MM.1S (cell line): ENCODE data around the gene PIK3C3.

Experiments
- DNase-seq: peaks from one replicate; pipeline ENCODE4 v3.0.0-alpha.2; 2015
- H2AFZ ChIP-seq: fragments of 300-600 bp; sonication (generic); 2 replicates; pipeline ENCODE4 v1.6.0; 2016; ENCODE audit warnings: antibody characterized with exemption, low read length
- H3F3A ChIP-seq: fragments of 300-600 bp; sonication (generic); 2 replicates; pipeline ENCODE4 v1.6.1; 2016; ENCODE audit warnings: mild to moderate bottlenecking, antibody characterized with exemption, low read length, moderate library complexity, mixed read lengths; ENCODE audit not compliant: insufficient read depth
- H3K27ac ChIP-seq: fragments of 300-600 bp; sonication (generic); 2 replicates; pipeline ENCODE4 v1.5.1; 2016; ENCODE audit warnings: mild to moderate bottlenecking, low read length
- H3K27me3 ChIP-seq: fragments of 300-600 bp; sonication (generic); replicated peaks from 2 replicates; pipeline ENCODE4 v1.6.0; 2016; ENCODE audit warnings: low read length; ENCODE audit not compliant: insufficient read depth
- H3K36me3 ChIP-seq: fragments of 300-600 bp; sonication (generic); replicated peaks from 2 replicates; pipeline ENCODE4 v1.6.1; 2016; ENCODE audit warnings: mild to moderate bottlenecking, low read length, mixed read lengths; ENCODE audit not compliant: insufficient read depth
- H3K4me1 ChIP-seq: fragments of 300-600 bp; sonication (generic); 2 replicates; pipeline ENCODE4 v1.6.1; 2016; ENCODE audit warnings: low read length, mixed read lengths
- H3K4me2 ChIP-seq: fragments of 300-600 bp; sonication (generic); 2 replicates; pipeline ENCODE4 v1.6.0; 2016; ENCODE audit warnings: low read depth, low read length
- H3K4me3 ChIP-seq: fragments of 300-600 bp; sonication (generic); 2 replicates; pipeline ENCODE4 v1.5.1; 2016; ENCODE audit warnings: low read length, mixed read lengths
- H3K79me2 ChIP-seq: fragments of 300-600 bp; sonication (generic); 2 replicates; pipeline ENCODE4 v1.6.1; 2016; ENCODE audit warnings: mixed run types, low read length, mixed read lengths
- H3K9ac ChIP-seq: fragments of 300-600 bp; sonication (generic); 2 replicates; pipeline ENCODE4 v1.6.1; 2016; ENCODE audit warnings: low read length, mixed read lengths
- H3K9me2 ChIP-seq: fragments of 300-600 bp; sonication (generic); replicated peaks from 2 replicates; pipeline ENCODE4 v1.6.1; 2016; ENCODE audit warnings: mild to moderate bottlenecking, low read length, mixed read lengths; ENCODE audit not compliant: insufficient read depth
- H3K9me3 ChIP-seq: fragments of 300-600 bp; sonication (generic); replicated peaks from 2 replicates; pipeline ENCODE4 v1.6.1; 2016; ENCODE audit warnings: mild to moderate bottlenecking, low read length, mixed read lengths; ENCODE audit not compliant: insufficient read depth
- H4K20me1 ChIP-seq: fragments of 300-600 bp; sonication (generic); 2 replicates; pipeline ENCODE4 v1.6.1; 2016; ENCODE audit warnings: mild to moderate bottlenecking, low read length, moderate library complexity, mixed read lengths; ENCODE audit not compliant: insufficient read depth
- CTCF ChIP-seq: fragments of 300-600 bp; sonication (generic); IDR thresholded peaks from 2 replicates; pipeline ENCODE4 v1.5.1; 2016; ENCODE audit warnings: antibody characterized with exemption, low read length, mixed read lengths
- EZH2 ChIP-seq: fragments of 300-600 bp; sonication (generic); optimal IDR thresholded peaks from 2 replicates; pipeline ENCODE3; 2017; ENCODE audit warnings: low read depth, mild to moderate bottlenecking, antibody characterized with exemption, low read length, mixed read lengths
- EZH2phosphoT487 ChIP-seq: fragments of 300-600 bp; sonication (generic); IDR thresholded peaks from 2 replicates; pipeline ENCODE4 v1.6.1; 2018; ENCODE audit warnings: antibody characterized with exemption, low read length

PIK3C3 gene

GRCh38 chr18:42072407-42072806, 117.4 kb downstream of the PIK3C3 start:
- no peak overlapping the region for H3K27ac ChIP-seq
- DNase-seq, result no peak
- no peaks in the 10 kb centered on the region for H3K4me1 ChIP-seq
- no peaks in the 10 kb centered on the region for H3K27me3 ChIP-seq
- 0 out of 2 replicates have a peak, but pooled peaks cover 2% of the 10 kb centered on the region for H3K36me3 ChIP-seq
- no peak overlapping the region for H3K4me2 ChIP-seq
- H3K9ac ChIP-seq, result no peak overlapping the region
- H3K4me3 ChIP-seq, result no peak overlapping the region
- TF ChIP-seq EZH2phosphoT487 (no peak), CTCF (peak; percentile 16)
- H3K9me3 ChIP-seq, result no peaks in the 10 kb centered on the region
- no peaks in the 10 kb centered on the region for H3K9me2 ChIP-seq
- no peak overlapping the region for H2AFZ ChIP-seq
- no peaks in the 10 kb centered on the region for H4K20me1 ChIP-seq
- H3K79me2 ChIP-seq, result no peaks in the 10 kb centered on the region
- no peaks in the 10 kb centered on the region for H3F3A ChIP-seq

- H3F3A ChIP-seq, result no peaks in the 10 kb centered on the region
- H3K9me2 ChIP-seq, result no peaks in the 10 kb centered on the region
- H3K4me2 ChIP-seq, result no peak overlapping the region
- H3K4me1 ChIP-seq, result no peaks in the 10 kb centered on the region
- H3K36me3 ChIP-seq, result 0 out of 2 replicates have a peak, but pooled peaks cover under 1% of the 10 kb centered on the region
- H3K79me2 ChIP-seq, result no peaks in the 10 kb centered on the region
- DNase-seq, result no peak
- H3K4me3 ChIP-seq, result no peak overlapping the region
- no peak overlapping the region for H2AFZ ChIP-seq
- H4K20me1 ChIP-seq, result no peaks in the 10 kb centered on the region
- TF ChIP-seq EZH2, result no peak
- no peak for TF ChIP-seq CTCF
- no peaks in the 10 kb centered on the region for H3K27me3 ChIP-seq
- H3K27ac ChIP-seq, result no peak overlapping the region
- H3K9me3 ChIP-seq, result no peaks in the 10 kb centered on the region
- H3K9ac ChIP-seq, result no peak overlapping the region
Observed at GRCh38 chr18:42074704-42075103, 119.7 kb downstream of the PIK3C3 start.

- Histone ChIP-seq H3K36me3 (no peaks in the 10 kb centered on the region), H3K9me2 (no peaks in the 10 kb centered on the region), H3K4me1 (no peaks in the 10 kb centered on the region), H3K4me2 (no peak overlapping the region), H3K9me3 (no peaks in the 10 kb centered on the region), H4K20me1 (no peaks in the 10 kb centered on the region), H3K4me3 (no peak overlapping the region), H3K9ac (no peak overlapping the region), H3K27ac (no peak overlapping the region), H3F3A (no peaks in the 10 kb centered on the region), H2AFZ (no peak overlapping the region), H3K79me2 (no peaks in the 10 kb centered on the region), H3K27me3 (no peaks in the 10 kb centered on the region)
- no peak for DNase-seq
- TF ChIP-seq EZH2 (no peak), EZH2phosphoT487 (no peak), CTCF (no peak)
Observed at GRCh38 chr18:42078711-42079110, 123.7 kb downstream of the PIK3C3 start.
